Measurements from ENCODE around the gene MAP7D3. TPM values are rescaled to one million over a fixed set of nuclear protein-coding genes. Genes with fewer than 3 reads are reported as not detected.
"Not testable (repeated sequence)": the region's sequence is repeated elsewhere in the genome, so short reads cannot be mapped to it uniquely, and the experiment has no call there.

Gene MAP7D3
- total and polyA plus RNA-seq, 10 of the 15 experiments (the other 5 are each of a cell fraction or from before 2014, with no cell fraction given): 9.1 to 24.0 (median 11.0) TPM

DNA sequence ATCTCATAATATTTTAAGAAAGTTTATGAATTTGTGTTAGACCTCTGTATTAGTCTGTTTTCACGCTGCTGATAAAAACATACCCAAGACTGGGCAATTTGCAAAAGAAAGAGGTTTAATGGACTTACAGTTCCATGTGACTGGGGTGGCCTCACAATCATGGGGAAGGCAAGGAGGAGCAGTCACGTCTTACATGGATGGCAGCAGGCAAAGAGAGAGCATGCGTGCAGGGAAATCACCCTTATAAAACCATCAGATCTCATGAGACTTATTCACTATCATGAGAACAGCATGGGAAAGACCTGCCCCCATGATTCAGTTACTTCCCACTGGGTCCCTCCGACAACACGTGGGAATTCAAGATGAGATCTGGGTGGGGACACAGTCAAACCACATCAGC lies 35.2 kb upstream of the MAP7D3 start:
- ATAC-seq; FAIRE-seq; RAD21 ChIA-PET (ENCODE audit: unreplicated experiment); H3K27me3 ChIP-seq (replicated peaks in 1 of 2; ENCODE audit: control insufficient read depth in 2 of 2, insufficient read depth in 2 of 2, low read length in 1 of 2); H3K36me3 ChIP-seq (ENCODE audit: control insufficient read depth in 2 of 2, insufficient read depth in 2 of 2, low read length in 1 of 2); CTCF ChIA-PET; H4K20me1 ChIP-seq (ENCODE audit: control insufficient read depth, insufficient read depth); SMC1A ChIA-PET (ENCODE audit: uncharacterized antibody, unreplicated experiment); H3K4me1 ChIP-seq (ENCODE audit: control insufficient read depth, insufficient read depth, low read length); in situ Hi-C loops (cut with MboI); H3K4me3 ChIP-seq; H3K9me3 ChIP-seq (replicated peaks; ENCODE audit: control insufficient read depth, insufficient read depth, low read length); POLR2A ChIA-PET; H2AFZ ChIP-seq (ENCODE audit: control insufficient read depth, low read depth, low read length); BruUV-seq (replicated peaks); H3K4me2 ChIP-seq (ENCODE audit: control insufficient read depth, insufficient read depth); H3K9ac ChIP-seq (ENCODE audit: control insufficient read depth, insufficient read depth, low read length); intact Hi-C loops (cut with micrococcal nuclease; ENCODE audit: unreplicated experiment); DNase-seq (ENCODE audit: low read depth, low spot score); H3K79me2 ChIP-seq (ENCODE audit: control insufficient read depth, insufficient read depth, low read length); H3K27ac ChIP-seq (ENCODE audit: control insufficient read depth, insufficient read depth): not testable (repeated sequence)
- 34% methylated on average over 5 of the region's 5 CpGs for WGBS (ENCODE audit: insufficient coverage, insufficient replicate concordance, low lambda C conversion rate, missing lambda C conversion rate)

GRCh38 chrX:136275553-136275952 lies 24.4 kb upstream of the MAP7D3 start:
- Histone ChIP-seq H3K4me1 (ENCODE audit: control insufficient read depth, insufficient read depth, low read length) (no peaks in the 10 kb centered on the region; the same call in 1 of the 2 replicates), H3K36me3 (ENCODE audit: control insufficient read depth in 2 of 2, insufficient read depth in 2 of 2, low read length in 1 of 2) (no peaks in the 10 kb centered on the region), H3K27ac (ENCODE audit: control insufficient read depth, insufficient read depth) (no peak overlapping the region), H2AFZ (ENCODE audit: control insufficient read depth, low read depth, low read length) (no peak overlapping the region), H3K79me2 (ENCODE audit: control insufficient read depth, insufficient read depth, low read length) (no peaks in the 10 kb centered on the region), H3K4me2 (ENCODE audit: control insufficient read depth, insufficient read depth) (no peak overlapping the region), H4K20me1 (ENCODE audit: control insufficient read depth, insufficient read depth) (no peaks in the 10 kb centered on the region), H3K27me3 (replicated peaks in 1 of 2; ENCODE audit: control insufficient read depth in 2 of 2, insufficient read depth in 2 of 2, low read length in 1 of 2) (no peaks in the 10 kb centered on the region), H3K9me3 (replicated peaks; ENCODE audit: control insufficient read depth, insufficient read depth, low read length) (no peaks in the 10 kb centered on the region), H3K9ac (ENCODE audit: control insufficient read depth, insufficient read depth, low read length) (no peak overlapping the region), H3K4me3 (no peak overlapping the region)
- POLR2A ChIA-PET: no interaction called here
- RAD21 ChIA-PET (ENCODE audit: unreplicated experiment): no interaction called here
- BruUV-seq (replicated peaks): no TSS peak
- WGBS (ENCODE audit: insufficient coverage, insufficient replicate concordance, low lambda C conversion rate, missing lambda C conversion rate): 18% methylated on average over 4 of the region's 4 CpGs
- ATAC-seq: no peak
- SMC1A ChIA-PET (ENCODE audit: uncharacterized antibody, unreplicated experiment): no interaction called here
- TF ChIP-seq IRF3 (IDR thresholded peaks at IDR 0.05): no peak
- no peak for TF ChIP-seq ESRRA (IDR thresholded peaks at IDR 0.05; ENCODE audit: low read length)
- TF ChIP-seq RFX5 (IDR thresholded peaks at IDR 0.05; ENCODE audit: low read depth, low read length): no peak
- TF ChIP-seq, protein P1, sequence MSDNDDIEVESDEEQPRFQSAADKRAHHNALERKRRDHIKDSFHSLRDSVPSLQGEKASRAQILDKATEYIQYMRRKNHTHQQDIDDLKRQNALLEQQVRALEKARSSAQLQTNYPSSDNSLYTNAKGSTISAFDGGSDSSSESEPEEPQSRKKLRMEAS (IDR thresholded peaks at IDR 0.05; ENCODE audit: low read depth, low read length): no peak
- no peak for TF ChIP-seq TCF12 (IDR thresholded peaks at IDR 0.05; ENCODE audit: low read depth, low read length)
- TF ChIP-seq SIX5 (IDR thresholded peaks at IDR 0.05; ENCODE audit: low read depth, low read length, severe bottlenecking): no peak
- no peak for TF ChIP-seq WRNIP1 (IDR thresholded peaks at IDR 0.05; ENCODE audit: borderline replicate concordance, low read depth, low read length)
- no peak for TF ChIP-seq ZNF622 (IDR thresholded peaks at IDR 0.05)
- no peak for TF ChIP-seq USF1 (IDR thresholded peaks at IDR 0.05; ENCODE audit: borderline replicate concordance, extremely low read length, insufficient read depth, low read depth, low read length)
- in situ Hi-C loops (cut with MboI) (no loop called here), intact Hi-C loops (cut with micrococcal nuclease; ENCODE audit: unreplicated experiment) (loop anchor here (5.0 to 10.0 kb wide), 2 partner anchors 299 to 417 kb away; no protein-coding TSS in a partner anchor)
- no peak for DNase-seq (ENCODE audit: low read depth, low spot score)
- no peak for FAIRE-seq
- CTCF ChIA-PET: interaction anchor here (1.2 to 1.6 kb wide), 2 partner anchors 66 to 247 kb away, joined by 3 read pairs; no protein-coding TSS in a partner anchor

Data from GM12878 (cell line).